Measurements from ENCODE around the gene ST8SIA4.

Gene ST8SIA4

GRCh38 chr5:100797861-100798260, 105.2 kb downstream of the ST8SIA4 start:
- Histone ChIP-seq H3K27me3 (replicated peaks; ENCODE audit: insufficient read depth, low read length) (no peaks in the 10 kb centered on the region), H3K4me2 (ENCODE audit: low read depth, low read length) (no peak overlapping the region), H2AFZ (ENCODE audit: low read length) (no peak overlapping the region), H3K9me3 (replicated peaks; ENCODE audit: insufficient read depth, low read length) (no peaks in the 10 kb centered on the region), H3K79me2 (ENCODE audit: low read length) (no peaks in the 10 kb centered on the region), H3K4me1 (ENCODE audit: low read length) (no peaks in the 10 kb centered on the region), H3K9me2 (replicated peaks; ENCODE audit: insufficient read depth, low read length) (no peaks in the 10 kb centered on the region), H4K20me1 (ENCODE audit: insufficient read depth, low read length) (no peaks in the 10 kb centered on the region), H3F3A (ENCODE audit: insufficient read depth, low read length) (no peaks in the 10 kb centered on the region), H3K9ac (ENCODE audit: low read length) (no peak overlapping the region), H3K27ac (ENCODE audit: low read length) (no peak overlapping the region), H3K36me3 (replicated peaks; ENCODE audit: insufficient read depth, low read length) (no peaks in the 10 kb centered on the region), H3K4me3 (ENCODE audit: low read length) (no peak overlapping the region)
- no peak for TF ChIP-seq EZH2phosphoT487 (IDR thresholded peaks at IDR 0.05; ENCODE audit: low read length)
- TF ChIP-seq EZH2 (optimal IDR thresholded peaks at IDR 0.05; ENCODE audit: low read depth, low read length), result no peak
- no peak for TF ChIP-seq CTCF (IDR thresholded peaks at IDR 0.05; ENCODE audit: low read length)
- no peak for DNase-seq

GRCh38 chr5:100796851-100797250, 106.2 kb downstream of the ST8SIA4 start:
- no peaks in the 10 kb centered on the region for H3F3A ChIP-seq (ENCODE audit: insufficient read depth, low read length)

GRCh38 chr5:100794844-100795243, 108.2 kb downstream of the ST8SIA4 start:
- Histone ChIP-seq H3K27me3 (replicated peaks; ENCODE audit: insufficient read depth, low read length) (no peaks in the 10 kb centered on the region), H3K4me1 (ENCODE audit: low read length) (peaks cover 12% of the 10 kb centered on the region), H3K79me2 (ENCODE audit: low read length) (no peaks in the 10 kb centered on the region), H2AFZ (ENCODE audit: low read length) (no peak overlapping the region), H3K36me3 (replicated peaks; ENCODE audit: insufficient read depth, low read length) (no peaks in the 10 kb centered on the region), H3K9ac (ENCODE audit: low read length) (no peak overlapping the region), H3K9me2 (replicated peaks; ENCODE audit: insufficient read depth, low read length) (no peaks in the 10 kb centered on the region), H3K4me3 (ENCODE audit: low read length) (no peak overlapping the region), H3K27ac (ENCODE audit: low read length) (no peak overlapping the region), H3K4me2 (ENCODE audit: low read depth, low read length) (no peak overlapping the region), H4K20me1 (ENCODE audit: insufficient read depth, low read length) (no peaks in the 10 kb centered on the region), H3K9me3 (replicated peaks; ENCODE audit: insufficient read depth, low read length) (no peaks in the 10 kb centered on the region), H3F3A (ENCODE audit: insufficient read depth, low read length) (peaks cover 8% of the 10 kb centered on the region)
- TF ChIP-seq CTCF (IDR thresholded peaks at IDR 0.05; ENCODE audit: low read length) (no peak), EZH2 (optimal IDR thresholded peaks at IDR 0.05; ENCODE audit: low read depth, low read length) (no peak), EZH2phosphoT487 (IDR thresholded peaks at IDR 0.05; ENCODE audit: low read length) (no peak)
- no peak for DNase-seq

More at GRCh38 chr5:100796851-100797250, 106.2 kb downstream of the ST8SIA4 start:
- Histone ChIP-seq H3K79me2 (ENCODE audit: low read length) (no peaks in the 10 kb centered on the region), H3K4me2 (ENCODE audit: low read depth, low read length) (no peak overlapping the region), H3K4me1 (ENCODE audit: low read length) (no peaks in the 10 kb centered on the region), H4K20me1 (ENCODE audit: insufficient read depth, low read length) (no peaks in the 10 kb centered on the region), H3K9me2 (replicated peaks; ENCODE audit: insufficient read depth, low read length) (no peaks in the 10 kb centered on the region), H3K4me3 (ENCODE audit: low read length) (no peak overlapping the region), H3K36me3 (replicated peaks; ENCODE audit: insufficient read depth, low read length) (no peaks in the 10 kb centered on the region), H3K9me3 (replicated peaks; ENCODE audit: insufficient read depth, low read length) (no peaks in the 10 kb centered on the region), H3K9ac (ENCODE audit: low read length) (no peak overlapping the region), H3K27me3 (replicated peaks; ENCODE audit: insufficient read depth, low read length) (no peaks in the 10 kb centered on the region), H3K27ac (ENCODE audit: low read length) (no peak overlapping the region), H2AFZ (ENCODE audit: low read length) (no peak overlapping the region)
- no peak for DNase-seq
- TF ChIP-seq EZH2 (optimal IDR thresholded peaks at IDR 0.05; ENCODE audit: low read depth, low read length), result no peak

DNA sequence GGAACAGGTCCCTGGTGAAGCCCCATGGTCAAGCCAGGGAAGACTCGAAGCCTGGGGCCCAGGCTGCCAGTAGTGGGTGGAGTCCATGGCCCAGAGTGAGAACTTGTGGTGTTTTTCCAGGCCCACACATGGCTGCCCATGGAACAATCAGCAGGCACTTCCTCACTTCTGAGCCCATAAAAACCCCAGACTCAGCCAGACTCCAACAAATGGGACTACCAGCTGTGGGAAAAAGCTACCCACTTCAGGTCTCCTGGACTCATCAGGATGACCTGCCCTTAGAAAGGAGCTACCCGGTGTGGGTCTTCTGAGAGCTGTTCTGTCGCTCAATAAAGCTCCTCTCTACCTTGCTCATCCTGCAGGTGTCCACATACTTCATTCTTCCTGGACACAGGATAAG, 108.9 kb downstream of the ST8SIA4 start:
- DNase-seq, result no peak
- no peaks in the 10 kb centered on the region for H3K36me3 ChIP-seq (replicated peaks; ENCODE audit: insufficient read depth, low read length)
- H3K27ac ChIP-seq (ENCODE audit: low read length), result no peak overlapping the region
- H3K4me1 ChIP-seq (ENCODE audit: low read length), result peaks cover 18% of the 10 kb centered on the region
- no peak overlapping the region for H2AFZ ChIP-seq (ENCODE audit: low read length)
- TF ChIP-seq EZH2 (optimal IDR thresholded peaks at IDR 0.05; ENCODE audit: low read depth, low read length) (no peak), CTCF (IDR thresholded peaks at IDR 0.05; ENCODE audit: low read length) (no peak), EZH2phosphoT487 (IDR thresholded peaks at IDR 0.05; ENCODE audit: low read length) (no peak)
- H3K79me2 ChIP-seq (ENCODE audit: low read length), result no peaks in the 10 kb centered on the region
- H4K20me1 ChIP-seq (ENCODE audit: insufficient read depth, low read length), result no peaks in the 10 kb centered on the region
- no peaks in the 10 kb centered on the region for H3K27me3 ChIP-seq (replicated peaks; ENCODE audit: insufficient read depth, low read length)
- H3K9ac ChIP-seq (ENCODE audit: low read length), result no peak overlapping the region
- no peak overlapping the region for H3K4me3 ChIP-seq (ENCODE audit: low read length)
- H3F3A ChIP-seq (ENCODE audit: insufficient read depth, low read length), result peaks cover 12% of the 10 kb centered on the region
- H3K4me2 ChIP-seq (ENCODE audit: low read depth, low read length), result no peak overlapping the region
- no peaks in the 10 kb centered on the region for H3K9me2 ChIP-seq (replicated peaks; ENCODE audit: insufficient read depth, low read length)
- H3K9me3 ChIP-seq (replicated peaks; ENCODE audit: insufficient read depth, low read length), result no peaks in the 10 kb centered on the region
